Muscle of back (tissue), 11 donors: Measurements from ENCODE around the gene TNK2. TPM values are rescaled to one million over a fixed set of nuclear protein-coding genes. Genes with fewer than 3 reads are reported as not detected.

Source experiments
- DNase-seq, 3 donors: peaks; one replicate each; pipeline versions ENCODE4 v3.0.0 to v3.0.0-alpha.2; 2013
- polyA plus RNA-seq, 10 donors: library from polyadenylated mRNA; unstranded; fragments of 120-200 nt; gene quantifications; one replicate each; pipeline ENCODE4 v1.2.1, GENCODE V29; 2013; ENCODE audit not compliant: insufficient read length in 10 of 10

TNK2 gene
- polyA plus RNA-seq, 10 donors: 56.0 to 130 (median 89.8) TPM

DNA sequence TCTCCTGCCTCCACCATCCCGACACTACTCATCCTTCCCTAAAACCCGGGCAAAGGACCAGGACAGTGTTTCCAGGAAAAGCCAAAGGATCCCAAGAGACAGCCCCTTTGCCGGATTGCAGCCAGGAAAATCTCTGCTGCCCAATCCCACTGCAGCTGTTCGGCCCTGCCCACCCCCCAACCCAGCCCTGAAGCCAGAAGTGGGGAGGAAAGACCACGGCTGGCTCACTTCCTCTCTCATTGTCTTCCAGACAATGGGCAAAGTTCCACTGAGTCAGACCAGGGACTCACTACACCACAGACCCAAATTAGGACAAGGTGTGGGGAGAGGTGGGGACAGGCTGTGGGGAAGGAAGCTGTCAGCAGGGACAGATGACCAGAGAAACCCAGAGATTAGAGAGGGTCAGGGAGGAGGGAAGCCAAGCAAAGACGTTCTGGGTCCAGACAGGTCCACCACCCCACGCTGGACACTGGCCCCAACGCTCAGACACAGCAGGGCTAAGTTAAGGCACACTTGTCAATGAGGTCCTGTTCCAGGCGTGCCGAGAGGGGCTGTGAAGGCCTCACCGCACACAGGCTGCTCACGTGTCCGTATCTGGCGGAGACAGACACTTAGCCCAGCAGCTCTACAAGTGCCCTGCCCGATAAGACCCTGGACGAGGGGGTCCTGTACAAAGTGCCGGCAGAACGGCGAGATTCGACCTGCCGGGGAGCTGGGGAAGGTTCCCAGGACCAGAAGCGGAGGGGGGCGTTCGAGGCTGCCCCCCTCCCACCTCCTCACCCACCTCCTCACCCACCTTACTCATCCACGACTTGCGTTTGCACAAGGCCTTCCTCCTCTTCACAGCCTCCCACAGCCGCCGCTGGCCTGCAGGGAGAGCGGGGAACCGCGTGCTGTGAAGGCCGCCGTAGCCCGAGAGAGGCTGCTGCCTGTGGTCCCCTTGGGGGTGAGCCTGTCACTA lies 21.9 kb downstream of the TNK2 start:
- peak in 2 of 3 donors; percentile 71 to 76 for DNase-seq

- peak; percentile 69 to 75 (median 69) for DNase-seq
These were observed 23.1 kb downstream of the TNK2 start for GRCh38 chr3:195885036-195885891.

DNA sequence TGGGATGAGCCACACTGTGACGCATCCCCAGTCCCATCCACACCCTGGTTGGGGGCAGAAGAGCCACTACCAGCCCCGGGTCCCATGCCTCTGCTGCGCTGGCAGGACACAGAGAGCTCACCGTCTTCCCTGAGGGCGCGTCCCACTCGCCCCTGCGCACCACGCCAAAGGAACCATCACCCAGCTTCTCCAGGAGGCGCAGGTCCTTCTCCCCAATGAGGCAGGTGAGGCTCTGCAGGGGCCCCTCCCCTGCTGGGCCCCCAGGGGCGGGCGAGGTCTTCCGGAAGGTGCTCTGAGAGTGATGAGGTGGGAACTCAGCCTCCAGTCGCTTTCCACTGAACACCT lies 23.7 kb downstream of the TNK2 start:
- no peak for DNase-seq

DNA sequence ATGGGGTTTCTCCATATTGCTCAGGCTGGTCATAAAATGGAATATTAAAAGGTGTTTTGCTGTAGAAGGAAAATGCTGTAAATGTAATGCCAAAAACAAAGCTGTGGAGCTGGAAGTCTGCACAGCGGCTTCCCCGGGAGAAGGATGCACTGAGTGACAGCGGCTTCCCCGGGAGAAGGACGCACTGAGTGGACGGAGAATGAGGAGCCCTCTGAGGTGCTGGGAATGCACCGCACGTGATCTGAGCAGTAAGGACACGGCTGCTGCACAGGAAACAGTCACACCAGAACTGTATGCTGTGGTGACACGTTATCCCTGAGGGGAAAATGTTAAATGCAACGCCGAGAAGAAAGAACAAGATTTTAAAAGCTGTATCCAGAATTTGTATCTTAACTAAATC lies 24.6 kb downstream of the TNK2 start:
- no peak for DNase-seq

GRCh38 chr3:195883160-195883559 lies 25.2 kb downstream of the TNK2 start:
- no peak for DNase-seq

DNA sequence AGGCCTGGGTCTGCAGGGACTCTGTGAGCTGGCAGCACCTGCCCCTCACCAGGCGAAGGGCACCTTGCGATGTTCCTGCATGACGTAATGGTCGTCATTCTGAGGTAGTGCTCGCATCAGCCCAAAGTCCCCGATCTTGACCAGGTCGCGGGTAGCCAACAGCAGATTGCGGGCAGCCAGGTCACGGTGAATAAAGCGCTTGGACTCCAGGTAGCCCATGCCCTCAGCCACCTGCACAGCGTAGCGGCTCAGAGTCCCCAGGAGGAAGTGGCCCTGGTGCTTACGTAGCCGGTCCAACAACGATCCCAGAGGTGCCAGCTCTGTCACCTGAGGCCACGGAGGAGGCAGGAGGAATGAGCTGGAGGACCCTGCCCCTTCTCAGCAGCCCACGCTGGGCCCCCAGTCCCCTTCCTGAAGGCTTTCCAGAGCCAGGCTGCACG lies 26.3 kb downstream of the TNK2 start:
- no peak for DNase-seq

- no peak for DNase-seq
These were observed 26.9 kb downstream of the TNK2 start for GRCh38 chr3:195881276-195881988.

- DNase-seq: no peak
These were observed 28.3 kb downstream of the TNK2 start for GRCh38 chr3:195880037-195880431.

- no peak for DNase-seq
These were observed 28.8 kb downstream of the TNK2 start for GRCh38 chr3:195879416-195880036.

DNA sequence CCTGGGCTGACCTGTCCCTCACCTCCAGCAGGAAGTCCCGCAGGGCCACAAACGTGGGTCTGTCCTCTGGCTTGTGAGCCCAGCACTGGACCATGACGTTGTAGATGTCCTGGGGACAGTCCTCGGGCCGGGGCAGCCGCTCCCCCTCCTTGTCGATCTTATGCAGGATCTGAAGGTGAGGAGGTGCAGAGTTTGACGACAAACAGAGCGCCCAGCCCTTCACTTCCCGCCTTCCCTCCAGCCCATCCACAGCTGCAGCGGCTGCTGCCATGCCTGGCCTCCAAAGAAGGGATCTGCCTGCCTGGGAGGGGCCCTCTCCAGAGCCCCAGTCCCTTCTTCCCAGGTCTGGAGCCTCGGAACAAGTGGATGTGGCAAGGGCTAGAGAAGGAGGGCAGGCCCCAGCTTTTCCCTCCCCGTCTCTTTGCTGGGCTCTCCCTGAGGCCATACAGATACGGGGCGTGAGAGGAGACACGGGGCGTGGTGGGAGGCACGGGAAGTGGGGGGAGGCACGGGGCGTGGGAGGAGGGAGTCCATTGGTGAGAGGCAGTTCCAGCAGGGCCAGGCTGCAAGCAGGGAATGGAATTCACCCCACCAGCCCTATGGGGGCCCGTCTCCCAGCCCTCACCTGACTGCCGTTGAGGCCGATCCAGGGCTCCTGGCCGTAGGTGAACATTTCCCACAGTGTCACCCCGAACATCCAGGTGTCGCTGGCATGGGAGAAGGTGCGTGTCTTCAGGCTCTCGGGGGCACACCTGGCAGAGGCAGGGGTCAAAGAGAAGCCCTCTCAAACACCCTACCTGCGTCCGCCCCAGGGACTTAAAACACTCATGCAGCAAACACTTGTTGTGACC lies 29.7 kb downstream of the TNK2 start:
- no peak for DNase-seq

GRCh38 chr3:195877767-195878423 lies 30.5 kb downstream of the TNK2 start:
- no peak for DNase-seq

- no peak for DNase-seq
These were observed 31.1 kb downstream of the TNK2 start for GRCh38 chr3:195877136-195877715.

DNA sequence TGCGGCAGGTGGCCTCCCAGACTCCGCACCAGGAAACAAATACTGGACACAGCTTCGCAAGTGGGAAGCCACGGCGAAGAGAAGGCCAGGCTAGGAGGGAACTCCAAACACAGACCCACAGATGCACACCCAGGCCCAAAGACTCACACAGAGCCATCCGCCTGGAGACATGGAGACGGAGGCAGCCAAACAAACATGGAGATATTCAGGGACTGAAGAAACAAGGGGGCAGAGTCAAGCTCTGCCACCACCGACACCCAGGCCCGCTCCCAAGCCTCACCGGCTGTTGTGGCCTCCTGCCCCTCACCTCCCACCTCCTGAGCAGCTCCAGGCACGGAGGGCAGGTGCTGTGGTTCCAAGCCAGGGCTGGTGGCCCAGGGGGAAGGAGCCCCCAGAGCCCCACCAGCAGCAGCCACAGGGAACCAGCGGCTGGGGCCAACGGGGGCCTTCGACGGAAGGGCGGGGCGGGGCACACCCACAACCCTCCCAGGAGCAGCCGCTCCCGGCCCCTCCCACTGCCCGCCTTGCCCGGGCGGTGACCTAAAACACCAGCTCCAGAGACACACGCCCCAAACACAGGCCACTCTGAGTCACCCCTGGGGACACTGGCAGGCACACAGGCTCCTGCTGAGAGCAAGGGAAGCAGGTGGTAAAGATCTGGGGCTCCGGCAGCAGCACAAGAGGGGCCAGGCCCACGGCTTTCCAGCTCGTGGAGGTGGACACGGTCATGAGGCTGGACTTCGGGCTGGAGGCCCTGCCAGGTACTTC lies 31.9 kb downstream of the TNK2 start:
- no peak for DNase-seq

DNA sequence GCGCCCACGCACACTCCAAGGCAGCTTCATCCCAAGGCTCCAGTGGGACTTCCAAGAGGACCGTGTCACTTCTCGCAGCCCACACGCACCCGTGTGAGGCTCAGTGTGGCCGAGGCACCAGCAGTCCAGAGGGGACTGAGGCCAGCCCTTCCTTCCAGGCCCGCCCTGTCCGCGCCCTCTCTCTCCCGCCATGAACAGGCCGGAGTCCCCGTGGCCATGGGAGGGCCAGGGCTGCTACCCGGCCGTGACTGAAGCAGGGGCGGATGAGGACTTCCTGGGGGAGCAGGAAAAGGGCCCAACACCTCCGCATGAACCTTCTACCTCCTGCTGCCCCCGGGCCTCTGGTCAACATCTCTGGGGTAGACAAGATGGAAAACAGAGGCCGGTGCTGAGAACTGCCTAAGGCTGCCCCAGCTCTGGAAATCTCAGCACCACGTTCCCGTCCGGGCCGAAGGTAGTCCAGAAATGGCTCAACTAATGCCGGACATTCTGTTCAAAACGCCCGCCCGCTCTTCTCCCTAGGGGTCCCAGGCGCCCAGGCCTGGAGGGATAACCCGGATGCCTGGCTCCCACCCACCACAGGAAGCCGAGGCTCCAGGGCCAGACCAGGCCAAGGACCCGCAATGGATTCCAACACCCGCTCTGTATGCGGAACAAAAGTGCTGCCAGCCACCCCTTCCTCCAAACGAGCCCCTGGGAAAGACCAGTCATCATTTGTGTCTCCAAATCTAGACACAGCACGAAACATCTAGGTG lies 32.7 kb downstream of the TNK2 start:
- DNase-seq: no peak

DNA sequence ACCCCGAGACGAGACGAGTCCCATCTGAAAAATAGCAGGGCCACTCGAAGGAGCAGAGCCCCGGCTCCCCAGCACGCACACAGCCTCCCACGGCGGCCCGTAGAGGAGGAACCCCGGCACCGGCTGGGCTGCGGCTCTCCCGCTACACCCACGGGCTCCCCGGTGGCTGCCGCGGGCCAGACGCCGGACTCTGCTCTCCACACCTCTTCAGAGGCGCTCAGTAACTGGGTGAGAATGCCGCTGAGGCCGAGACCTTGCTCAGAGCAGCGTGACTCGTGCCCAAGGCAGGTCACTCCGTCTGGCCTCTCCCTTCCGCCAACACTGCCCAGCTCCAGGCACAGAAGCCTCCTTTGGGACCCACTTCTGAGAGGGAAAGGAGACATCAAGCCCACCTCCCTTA lies 34.4 kb downstream of the TNK2 start:
- no peak for DNase-seq

- DNase-seq: no peak
These were observed 35.0 kb downstream of the TNK2 start for GRCh38 chr3:195873281-195873887.

DNA sequence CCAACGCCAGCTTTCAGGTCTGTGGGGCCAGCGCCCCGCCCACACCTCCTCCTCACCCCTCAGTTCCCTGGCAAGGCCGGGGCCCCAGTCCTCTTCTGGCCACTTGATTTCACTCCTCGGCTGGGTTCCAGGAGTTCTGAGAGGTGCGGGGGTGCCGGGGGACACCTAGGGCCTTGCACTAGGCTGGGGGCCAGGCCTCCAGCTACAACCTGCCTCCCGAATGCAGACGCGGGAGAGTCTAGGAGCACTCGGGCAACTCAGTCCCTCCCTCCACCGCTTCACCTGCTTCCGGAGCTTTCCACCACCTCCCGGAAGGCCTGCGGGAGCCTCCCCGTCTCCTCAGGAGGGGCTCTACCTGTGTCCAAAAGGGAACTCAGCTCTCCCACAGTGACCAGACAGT lies 35.6 kb downstream of the TNK2 start:
- no peak for DNase-seq

GRCh38 chr3:195872097-195872496 lies 36.3 kb downstream of the TNK2 start:
- DNase-seq: no peak
